Cardiac fibroblast (primary cell): ENCODE results near the gene TEAD3.

ENCODE experiments used
- DNase-seq, 2 donors: peaks; one replicate each; pipeline versions ENCODE4 v3.0.0 to v3.0.0-alpha.2; 2010; ENCODE audit warnings: low read depth in 2 of 2
- H3K4me3 ChIP-seq, 2 donors: replicated peaks in 1 of 2; 1 replicate in 1 of 2; 2 replicates in 1 of 2; pipeline ENCODE4 v1.5.1; 2011; ENCODE audit warnings: low read depth in 2 of 2, low read length in 2 of 2, mild to moderate bottlenecking in 2 of 2, moderate library complexity in 1 of 2
- TF ChIP-seq, protein P1 (sequence below): IDR thresholded peaks from one replicate; pipeline ENCODE4 v1.5.1; 2011; ENCODE audit warnings: low read depth, mild to moderate bottlenecking, low read length, inconsistent platforms

TEAD3 gene

GRCh38 chr6:35470663-35471120, 26.2 kb downstream of the TEAD3 start:
- TF ChIP-seq, protein P1, sequence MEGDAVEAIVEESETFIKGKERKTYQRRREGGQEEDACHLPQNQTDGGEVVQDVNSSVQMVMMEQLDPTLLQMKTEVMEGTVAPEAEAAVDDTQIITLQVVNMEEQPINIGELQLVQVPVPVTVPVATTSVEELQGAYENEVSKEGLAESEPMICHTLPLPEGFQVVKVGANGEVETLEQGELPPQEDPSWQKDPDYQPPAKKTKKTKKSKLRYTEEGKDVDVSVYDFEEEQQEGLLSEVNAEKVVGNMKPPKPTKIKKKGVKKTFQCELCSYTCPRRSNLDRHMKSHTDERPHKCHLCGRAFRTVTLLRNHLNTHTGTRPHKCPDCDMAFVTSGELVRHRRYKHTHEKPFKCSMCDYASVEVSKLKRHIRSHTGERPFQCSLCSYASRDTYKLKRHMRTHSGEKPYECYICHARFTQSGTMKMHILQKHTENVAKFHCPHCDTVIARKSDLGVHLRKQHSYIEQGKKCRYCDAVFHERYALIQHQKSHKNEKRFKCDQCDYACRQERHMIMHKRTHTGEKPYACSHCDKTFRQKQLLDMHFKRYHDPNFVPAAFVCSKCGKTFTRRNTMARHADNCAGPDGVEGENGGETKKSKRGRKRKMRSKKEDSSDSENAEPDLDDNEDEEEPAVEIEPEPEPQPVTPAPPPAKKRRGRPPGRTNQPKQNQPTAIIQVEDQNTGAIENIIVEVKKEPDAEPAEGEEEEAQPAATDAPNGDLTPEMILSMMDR = no peak
- H3K4me3 ChIP-seq = peak overlapping the region in 1 of 2 donors; percentile 94
- no peak for DNase-seq

- peak in 1 of 2 donors; percentile 36 for DNase-seq
- H3K4me3 ChIP-seq = peak overlapping the region; percentile 81 to 94
- TF ChIP-seq, protein P1 = no peak
Observed at GRCh38 chr6:35469751-35470662, 26.9 kb downstream of the TEAD3 start.

DNA sequence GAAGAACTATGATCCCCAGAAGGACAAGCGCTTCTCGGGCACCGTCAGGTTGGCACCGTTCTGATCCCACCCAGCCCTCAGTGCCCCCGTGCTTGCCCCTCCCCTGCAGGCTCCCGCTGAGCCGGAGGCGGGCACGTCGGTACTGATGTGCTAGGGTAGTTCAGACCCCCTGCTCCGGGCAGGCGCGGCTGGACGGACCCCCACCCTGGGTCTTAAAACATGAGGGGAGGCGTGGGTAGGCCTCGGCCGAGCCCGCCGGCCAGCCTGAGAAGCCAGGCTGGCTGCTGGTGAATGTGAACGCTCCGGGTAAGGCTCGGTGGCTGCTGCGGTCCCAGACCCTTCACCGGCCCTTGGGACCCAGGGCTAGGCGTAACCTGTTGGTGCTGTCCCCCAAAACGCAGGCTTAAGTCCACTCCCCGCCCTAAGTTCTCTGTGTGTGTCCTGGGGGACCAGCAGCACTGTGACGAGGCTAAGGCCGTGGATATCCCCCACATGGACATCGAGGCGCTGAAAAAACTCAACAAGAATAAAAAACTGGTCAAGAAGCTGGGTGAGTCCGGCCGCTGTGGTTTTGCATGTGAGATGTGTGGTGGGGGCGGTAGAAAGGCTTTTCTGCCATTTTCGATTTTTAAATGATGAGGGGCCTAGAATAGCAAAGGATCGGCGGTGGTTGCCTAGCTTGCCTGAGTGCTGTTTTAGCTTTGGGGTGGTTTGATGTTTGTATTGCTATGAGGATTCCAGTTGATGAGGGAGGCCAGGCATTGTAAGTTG, 27.7 kb downstream of the TEAD3 start:
- H3K4me3 ChIP-seq = peak overlapping the region; percentile 81 to 94
- TF ChIP-seq, protein P1 = no peak
- DNase-seq = no peak

DNA sequence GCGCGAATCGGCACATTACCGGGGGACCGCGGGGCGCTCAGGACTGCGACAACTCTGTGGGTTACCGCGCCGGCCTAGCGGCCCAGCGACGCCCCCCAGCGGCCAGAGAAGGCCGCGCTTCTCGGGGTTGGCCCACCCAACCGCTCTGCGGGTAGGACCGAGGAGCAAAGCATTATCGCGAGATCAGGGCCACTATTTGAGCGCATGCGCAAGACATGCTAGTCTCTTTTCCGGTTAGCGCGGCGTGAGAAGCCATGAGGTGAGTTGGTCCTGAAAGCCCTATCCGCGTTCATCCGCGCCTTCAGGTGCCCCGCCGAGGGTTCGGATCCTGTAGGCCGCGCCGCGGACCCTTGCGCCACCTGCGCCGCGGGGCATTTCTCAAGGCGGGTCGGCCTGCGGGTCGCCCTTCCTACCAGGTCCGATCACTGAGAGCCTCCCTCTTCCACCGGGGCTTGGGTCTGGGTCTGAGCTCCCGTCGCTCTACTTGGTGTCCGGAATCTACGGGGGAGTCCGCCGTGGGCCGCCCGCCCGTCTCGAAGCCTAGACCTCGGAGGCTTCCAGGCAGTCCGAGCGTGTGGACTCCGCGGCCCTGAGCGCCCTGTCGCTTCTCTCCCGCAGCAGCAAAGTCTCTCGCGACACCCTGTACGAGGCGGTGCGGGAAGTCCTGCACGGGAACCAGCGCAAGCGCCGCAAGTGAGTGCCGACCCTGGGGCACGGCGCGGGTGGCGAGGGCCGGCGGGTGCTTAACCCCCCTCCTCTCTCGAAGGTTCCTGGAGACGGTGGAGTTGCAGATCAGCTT, 28.5 kb downstream of the TEAD3 start, which contains the start of gene RPL10A:
Gene RPL10A, plus strand, starts transcription at position 221 of the 799 bp plus-strand sequence. Its CDS starts 34 bp downstream, at position 255.
- TF ChIP-seq, protein P1 = peak; percentile 97
- DNase-seq = peak; percentile 98
- peak within 1 kb of the TSS; percentile 81 to 94 for H3K4me3 ChIP-seq

DNA sequence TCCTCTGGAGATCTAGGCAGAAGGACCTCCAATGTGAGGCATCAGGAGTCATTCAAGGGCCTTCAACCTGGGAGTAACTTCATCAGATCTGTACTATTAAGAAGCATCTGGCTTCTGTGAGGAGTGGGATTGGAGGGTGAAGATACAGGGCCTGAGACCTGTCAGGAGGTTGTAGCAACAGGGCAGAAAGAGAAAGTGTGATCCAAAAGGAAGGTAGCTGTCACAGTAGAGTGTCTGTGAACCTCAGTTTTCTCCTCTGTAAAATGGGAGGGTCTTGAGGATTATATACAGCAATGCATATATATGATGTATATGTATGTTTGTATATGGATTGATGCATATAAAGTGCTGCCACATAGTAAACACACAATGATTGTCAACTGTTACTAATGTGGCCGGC, 31.2 kb downstream of the TEAD3 start:
- H3K4me3 ChIP-seq = no peak overlapping the region
- DNase-seq = no peak
- TF ChIP-seq, protein P1 = no peak

GRCh38 chr6:35463292-35463691, 33.6 kb downstream of the TEAD3 start:
- TF ChIP-seq, protein P1 = no peak

More at GRCh38 chr6:35463292-35463691, 33.6 kb downstream of the TEAD3 start:
- no peak overlapping the region for H3K4me3 ChIP-seq
- DNase-seq = no peak
